GM12801 (cell line): ENCODE data around the gene XXYLT1.

Experiments
- TF ChIP-seq, protein P1 (sequence below): IDR thresholded peaks from one replicate; pipeline ENCODE4 v1.5.1; 2011; ENCODE audit warnings: control low read depth; ENCODE audit not compliant: insufficient read length; ENCODE audit errors: extremely low read depth

Gene XXYLT1

GRCh38 chr3:195103623-195104022 lies 167.3 kb downstream of the XXYLT1 start:
- TF ChIP-seq, protein P1, sequence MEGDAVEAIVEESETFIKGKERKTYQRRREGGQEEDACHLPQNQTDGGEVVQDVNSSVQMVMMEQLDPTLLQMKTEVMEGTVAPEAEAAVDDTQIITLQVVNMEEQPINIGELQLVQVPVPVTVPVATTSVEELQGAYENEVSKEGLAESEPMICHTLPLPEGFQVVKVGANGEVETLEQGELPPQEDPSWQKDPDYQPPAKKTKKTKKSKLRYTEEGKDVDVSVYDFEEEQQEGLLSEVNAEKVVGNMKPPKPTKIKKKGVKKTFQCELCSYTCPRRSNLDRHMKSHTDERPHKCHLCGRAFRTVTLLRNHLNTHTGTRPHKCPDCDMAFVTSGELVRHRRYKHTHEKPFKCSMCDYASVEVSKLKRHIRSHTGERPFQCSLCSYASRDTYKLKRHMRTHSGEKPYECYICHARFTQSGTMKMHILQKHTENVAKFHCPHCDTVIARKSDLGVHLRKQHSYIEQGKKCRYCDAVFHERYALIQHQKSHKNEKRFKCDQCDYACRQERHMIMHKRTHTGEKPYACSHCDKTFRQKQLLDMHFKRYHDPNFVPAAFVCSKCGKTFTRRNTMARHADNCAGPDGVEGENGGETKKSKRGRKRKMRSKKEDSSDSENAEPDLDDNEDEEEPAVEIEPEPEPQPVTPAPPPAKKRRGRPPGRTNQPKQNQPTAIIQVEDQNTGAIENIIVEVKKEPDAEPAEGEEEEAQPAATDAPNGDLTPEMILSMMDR: no peak

- TF ChIP-seq, protein P1: no peak
Measured at GRCh38 chr3:195102609-195103467, 168.1 kb downstream of the XXYLT1 start.

- TF ChIP-seq, protein P1: no peak
Measured at GRCh38 chr3:195101927-195102608, 168.9 kb downstream of the XXYLT1 start.

GRCh38 chr3:195101001-195101583 lies 169.9 kb downstream of the XXYLT1 start:
- TF ChIP-seq, protein P1: no peak

GRCh38 chr3:195099951-195100785 lies 170.8 kb downstream of the XXYLT1 start:
- TF ChIP-seq, protein P1: no peak

DNA sequence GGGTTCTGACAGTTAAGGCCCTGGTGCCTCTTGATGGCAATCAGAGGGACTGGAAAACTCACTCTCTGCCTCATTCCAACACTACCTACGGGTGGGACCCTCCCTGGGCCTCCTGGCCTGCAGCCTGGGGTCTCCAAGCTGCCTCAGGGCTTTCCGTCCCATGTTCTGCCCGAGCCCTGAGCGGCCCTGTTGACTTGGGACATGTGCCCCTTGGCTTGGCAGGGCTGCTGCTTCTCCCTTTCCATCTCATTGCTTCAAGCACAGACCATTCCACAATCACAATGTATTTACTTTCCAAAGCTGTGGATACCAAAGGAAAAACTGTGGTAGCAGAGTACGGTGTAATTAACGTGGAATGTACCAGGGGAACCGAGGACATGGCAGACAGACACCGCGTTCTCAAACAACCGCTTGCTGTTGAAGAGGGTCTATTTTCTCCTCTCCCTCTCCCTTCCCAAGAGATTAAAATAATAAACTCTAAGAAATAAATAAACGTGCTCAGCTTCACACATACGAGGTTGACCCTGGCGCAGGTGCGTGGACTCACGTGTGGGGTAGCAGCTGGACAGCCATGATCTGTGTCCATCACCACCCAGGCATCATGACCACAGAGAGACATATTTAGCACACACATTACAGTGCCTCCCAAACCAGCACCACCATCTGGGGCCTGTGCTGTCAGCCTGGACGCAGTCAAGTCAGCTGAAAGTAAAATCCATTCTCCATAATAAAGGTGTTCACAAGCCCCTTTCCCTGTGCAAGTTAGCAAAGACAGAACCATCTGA lies 172.0 kb downstream of the XXYLT1 start:
- TF ChIP-seq, protein P1: no peak
